ENCODE results near the gene NAGK. TPM values are rescaled to one million over a fixed set of nuclear protein-coding genes. Genes with fewer than 3 reads are reported as not detected.
"Not testable (repeated sequence)": the region's sequence is repeated elsewhere in the genome, so short reads cannot be mapped to it uniquely, and the experiment has no call there.

Gene NAGK
- polyA plus RNA-seq: 74.0 TPM
- long read RNA-seq, donor 1, transcript NAGK-222 (2 exons, 424 nt): minor isoform, 8 of 38 reads
- long read RNA-seq, donor 1, transcript NAGK-229 (10 exons, 1,801 nt): major isoform, 16 of 38 reads
- long read RNA-seq, donor 1, partial matches to known transcripts: 7 of 38 reads
- long read RNA-seq, donor 1, other reads (novel, unspliced or antisense): 0 of 38 reads
- long read RNA-seq, donor 2, transcript NAGK-211 (4 exons, 441 nt): minor isoform, 7 of 48 reads
- long read RNA-seq, donor 2, transcript NAGK-222 (2 exons, 424 nt): minor isoform, 12 of 48 reads
- long read RNA-seq, donor 2, transcript NAGK-229 (10 exons, 1,801 nt): major isoform, 17 of 48 reads
- long read RNA-seq, donor 2, transcript NAGK-219 (3 exons, 2,483 nt): minor isoform, 9 of 48 reads
- long read RNA-seq, donor 2, partial matches to known transcripts: 0 of 48 reads
- long read RNA-seq, donor 2, other reads (novel, unspliced or antisense): 0 of 48 reads
- long read RNA-seq, donor 3: 0 reads
- long read RNA-seq, donor 4, partial matches to known transcripts: 0 of 9 reads
- long read RNA-seq, donor 4, other reads (novel, unspliced or antisense): 0 of 9 reads
- long read RNA-seq, donor 5, transcript NAGK-229 (10 exons, 1,801 nt): major isoform, 13 of 29 reads
- long read RNA-seq, donor 5, transcript NAGK-219 (3 exons, 2,483 nt): minor isoform, 6 of 29 reads
- long read RNA-seq, donor 5, partial matches to known transcripts: 0 of 29 reads
- long read RNA-seq, donor 5, other reads (novel, unspliced or antisense): 0 of 29 reads
- long read RNA-seq, donor 6, transcript NAGK-211 (4 exons, 441 nt): minor isoform, 5 of 20 reads
- long read RNA-seq, donor 6, transcript NAGK-229 (10 exons, 1,801 nt): major isoform, 9 of 20 reads
- long read RNA-seq, donor 6, partial matches to known transcripts: 0 of 20 reads
- long read RNA-seq, donor 6, other reads (novel, unspliced or antisense): 0 of 20 reads
- long read RNA-seq, donor 7, transcript NAGK-229 (10 exons, 1,801 nt): major isoform, 9 of 25 reads
- long read RNA-seq, donor 7, transcript NAGK-222 (2 exons, 424 nt): minor isoform, 5 of 25 reads
- long read RNA-seq, donor 7, partial matches to known transcripts: 5 of 25 reads
- long read RNA-seq, donor 7, other reads (novel, unspliced or antisense): 0 of 25 reads
- long read RNA-seq, donor 8, full-length matches to known transcripts: 53 of 66 reads
- long read RNA-seq, donor 8, partial matches to known transcripts: 13 of 66 reads
- long read RNA-seq, donor 8, other reads (novel, unspliced or antisense): 0 of 66 reads
- long read RNA-seq, donor 9, transcript NAGK-222 (2 exons, 424 nt): major isoform, 11 of 54 reads
- long read RNA-seq, donor 9, transcript NAGK-219 (3 exons, 2,483 nt): minor isoform, 5 of 54 reads
- long read RNA-seq, donor 9, transcript NAGK-229 (10 exons, 1,801 nt): minor isoform, 9 of 54 reads
- long read RNA-seq, donor 9, transcript NAGK-211 (4 exons, 441 nt): minor isoform, 8 of 54 reads
- long read RNA-seq, donor 9, partial matches to known transcripts: 17 of 54 reads
- long read RNA-seq, donor 9, other reads (novel, unspliced or antisense): 0 of 54 reads
- long read RNA-seq, donor 10, transcript NAGK-229 (10 exons, 1,801 nt): major isoform, 16 of 51 reads
- long read RNA-seq, donor 10, transcript NAGK-211 (4 exons, 441 nt): minor isoform, 13 of 51 reads
- long read RNA-seq, donor 10, transcript NAGK-219 (3 exons, 2,483 nt): minor isoform, 5 of 51 reads
- long read RNA-seq, donor 10, transcript NAGK-222 (2 exons, 424 nt): minor isoform, 7 of 51 reads
- long read RNA-seq, donor 10, partial matches to known transcripts: 9 of 51 reads
- long read RNA-seq, donor 10, other reads (novel, unspliced or antisense): 0 of 51 reads
- long read RNA-seq, donor 11, transcript NAGK-222 (2 exons, 424 nt): minor isoform, 5 of 29 reads
- long read RNA-seq, donor 11, transcript NAGK-229 (10 exons, 1,801 nt): major isoform, 8 of 29 reads
- long read RNA-seq, donor 11, partial matches to known transcripts: 7 of 29 reads
- long read RNA-seq, donor 11, other reads (novel, unspliced or antisense): 0 of 29 reads

DNA sequence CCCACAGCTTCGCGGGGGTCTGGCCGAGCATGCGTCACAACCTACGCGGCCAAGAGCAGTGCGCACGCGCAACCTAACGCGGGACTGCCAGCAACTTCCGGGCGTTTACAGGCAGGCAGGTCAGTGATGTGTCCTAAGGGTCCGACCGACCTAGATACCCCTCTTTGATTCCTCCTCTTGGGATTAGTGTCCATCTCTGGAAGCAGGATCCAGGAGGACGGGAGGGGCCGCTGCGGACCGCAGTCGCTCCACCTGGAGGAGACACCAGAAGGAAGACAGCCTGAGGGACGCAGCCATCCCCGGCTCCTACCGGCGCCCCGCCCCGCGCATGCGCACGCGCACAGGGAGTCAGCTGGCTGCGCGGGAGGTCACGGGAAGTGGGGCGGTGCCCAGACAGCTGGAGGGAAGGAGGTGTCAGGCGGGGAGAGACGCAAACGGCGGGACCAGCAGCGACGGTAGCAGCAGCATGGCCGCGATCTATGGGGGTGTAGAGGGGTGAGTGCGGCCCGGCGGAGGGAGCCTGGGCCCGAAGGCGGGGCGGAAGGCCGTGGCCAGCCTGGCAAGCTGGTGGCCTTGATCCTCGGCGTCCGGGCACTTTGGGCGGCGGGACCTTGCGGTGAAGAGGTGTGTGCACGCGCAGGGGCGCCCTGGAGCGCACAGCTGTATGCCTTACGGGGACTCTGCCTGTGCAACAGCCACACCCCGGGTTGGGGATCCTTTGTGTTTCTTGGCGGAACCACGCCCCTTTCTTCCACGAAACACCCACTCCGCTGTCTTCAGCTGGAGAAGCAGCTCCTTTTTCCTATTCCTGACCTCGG is at the start of gene NAGK:
NAGK (plus strand) TSS at position 431 of the 818 bp plus-strand sequence; CDS start at position 467, 36 bp downstream.
- H3K9me3 ChIP-seq (ENCODE audit: control insufficient read depth, low read depth, low read length): no peaks in the 10 kb centered on the region
- H3K36me3 ChIP-seq (ENCODE audit: control insufficient read depth, insufficient read depth, low read length): peaks cover 32% of the 10 kb centered on the region
- H3K4me3 ChIP-seq (ENCODE audit: low read length): peak within 1 kb of the TSS; percentile 76
- peak; percentile 97 to 98 for DNase-seq
- WGBS (ENCODE audit: insufficient coverage, low lambda C conversion rate): no CpG with 5 or more reads among the region's 66 CpGs
- H3K27ac ChIP-seq (ENCODE audit: low read length): peak within 1 kb of the TSS; percentile 95
- no peaks in the 10 kb centered on the region for H3K27me3 ChIP-seq (ENCODE audit: control insufficient read depth, insufficient read depth, low read length)
- peaks cover 17% of the 10 kb centered on the region for H3K4me1 ChIP-seq (ENCODE audit: control insufficient read depth, insufficient read depth, low read length)

GRCh38 chr2:71019989-71020388 is 48.5 kb upstream of the NAGK start:
- WGBS (ENCODE audit: insufficient coverage, low lambda C conversion rate): 100% methylated on average over 5 of the region's 6 CpGs
- H3K4me3 ChIP-seq (ENCODE audit: low read length); H3K9me3 ChIP-seq (ENCODE audit: control insufficient read depth, low read depth, low read length); H3K27ac ChIP-seq (ENCODE audit: low read length); H3K4me1 ChIP-seq (ENCODE audit: control insufficient read depth, insufficient read depth, low read length); H3K27me3 ChIP-seq (ENCODE audit: control insufficient read depth, insufficient read depth, low read length); H3K36me3 ChIP-seq (ENCODE audit: control insufficient read depth, insufficient read depth, low read length); DNase-seq: not testable (repeated sequence)

GRCh38 chr2:71021394-71021793 is 47.1 kb upstream of the NAGK start:
- not testable (repeated sequence) for H3K4me3 ChIP-seq (ENCODE audit: low read length); H3K27me3 ChIP-seq (ENCODE audit: control insufficient read depth, insufficient read depth, low read length); DNase-seq; H3K27ac ChIP-seq (ENCODE audit: low read length); H3K4me1 ChIP-seq (ENCODE audit: control insufficient read depth, insufficient read depth, low read length); H3K9me3 ChIP-seq (ENCODE audit: control insufficient read depth, low read depth, low read length); H3K36me3 ChIP-seq (ENCODE audit: control insufficient read depth, insufficient read depth, low read length)
- WGBS (ENCODE audit: insufficient coverage, low lambda C conversion rate): no CpG with 5 or more reads among the region's 14 CpGs

- not testable (repeated sequence) for H3K4me1 ChIP-seq (ENCODE audit: control insufficient read depth, insufficient read depth, low read length); H3K36me3 ChIP-seq (ENCODE audit: control insufficient read depth, insufficient read depth, low read length); H3K27me3 ChIP-seq (ENCODE audit: control insufficient read depth, insufficient read depth, low read length); DNase-seq; H3K27ac ChIP-seq (ENCODE audit: low read length); H3K4me3 ChIP-seq (ENCODE audit: low read length); H3K9me3 ChIP-seq (ENCODE audit: control insufficient read depth, low read depth, low read length)
- WGBS (ENCODE audit: insufficient coverage, low lambda C conversion rate): no CpG with 5 or more reads among the region's 15 CpGs
Measured at GRCh38 chr2:71023553-71024243, 44.8 kb upstream of the NAGK start.

- not testable (repeated sequence) for H3K36me3 ChIP-seq (ENCODE audit: control insufficient read depth, insufficient read depth, low read length); H3K27me3 ChIP-seq (ENCODE audit: control insufficient read depth, insufficient read depth, low read length); H3K27ac ChIP-seq (ENCODE audit: low read length); H3K9me3 ChIP-seq (ENCODE audit: control insufficient read depth, low read depth, low read length); H3K4me3 ChIP-seq (ENCODE audit: low read length); DNase-seq; H3K4me1 ChIP-seq (ENCODE audit: control insufficient read depth, insufficient read depth, low read length)
- no CpG with 5 or more reads among the region's 8 CpGs for WGBS (ENCODE audit: insufficient coverage, low lambda C conversion rate)
Measured at GRCh38 chr2:71036296-71036695, 32.2 kb upstream of the NAGK start.

- H3K27ac ChIP-seq (ENCODE audit: low read length): no peak overlapping the region
- H3K27me3 ChIP-seq (ENCODE audit: control insufficient read depth, insufficient read depth, low read length): no peaks in the 10 kb centered on the region
- no peak for DNase-seq
- no peaks in the 10 kb centered on the region for H3K4me1 ChIP-seq (ENCODE audit: control insufficient read depth, insufficient read depth, low read length)
- WGBS (ENCODE audit: insufficient coverage, low lambda C conversion rate): 54% methylated on average over 2 of the region's 4 CpGs
- no peaks in the 10 kb centered on the region for H3K9me3 ChIP-seq (ENCODE audit: control insufficient read depth, low read depth, low read length)
- no peaks in the 10 kb centered on the region for H3K36me3 ChIP-seq (ENCODE audit: control insufficient read depth, insufficient read depth, low read length)
- H3K4me3 ChIP-seq (ENCODE audit: low read length): no peak overlapping the region
Measured at GRCh38 chr2:71042287-71042686, 26.2 kb upstream of the NAGK start.

DNA sequence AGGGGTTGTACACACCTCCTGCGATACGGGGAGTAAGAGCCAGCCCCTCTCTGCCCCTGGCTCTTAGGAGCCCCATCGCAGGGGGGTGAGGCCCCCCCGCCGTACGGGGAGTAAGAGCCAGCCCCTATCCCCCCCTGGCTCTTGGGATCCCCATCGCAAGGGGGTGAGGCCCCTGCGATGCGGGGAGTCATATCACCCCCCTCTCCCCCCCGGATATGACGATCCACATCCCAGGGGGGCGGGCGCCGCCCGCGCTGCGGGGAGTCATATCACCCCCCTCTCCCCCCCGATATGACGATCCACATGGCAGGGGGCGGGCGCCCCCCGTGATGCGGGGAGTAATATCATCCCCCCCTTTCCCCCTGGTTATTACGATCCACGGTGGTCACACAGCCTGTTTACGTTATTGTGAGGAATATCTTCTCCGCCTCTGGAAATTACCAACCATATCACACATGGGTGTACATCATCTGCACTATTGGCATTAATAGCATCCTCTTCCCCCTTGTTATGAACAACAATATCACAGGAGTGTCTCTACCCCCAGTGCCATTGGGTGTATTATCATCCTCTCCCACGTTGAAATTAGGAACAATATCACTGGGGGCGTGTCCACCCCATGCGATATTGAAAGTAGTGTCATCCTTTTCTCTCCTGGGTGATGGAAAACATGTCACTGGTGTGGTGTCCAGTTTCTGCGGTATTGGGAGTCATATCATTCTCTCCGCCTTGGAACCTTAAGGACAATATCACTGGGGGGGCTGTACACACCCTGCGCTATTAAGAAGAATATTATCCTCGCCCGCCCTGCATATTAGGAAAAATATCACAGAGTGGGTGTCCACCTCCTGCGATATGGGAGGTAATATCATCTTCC is 24.7 kb upstream of the NAGK start:
- Histone ChIP-seq H3K4me1 (ENCODE audit: control insufficient read depth, insufficient read depth, low read length) (no peaks in the 10 kb centered on the region), H3K4me3 (ENCODE audit: low read length) (no peak overlapping the region), H3K27me3 (ENCODE audit: control insufficient read depth, insufficient read depth, low read length) (no peaks in the 10 kb centered on the region), H3K9me3 (ENCODE audit: control insufficient read depth, low read depth, low read length) (no peaks in the 10 kb centered on the region), H3K36me3 (ENCODE audit: control insufficient read depth, insufficient read depth, low read length) (no peaks in the 10 kb centered on the region), H3K27ac (ENCODE audit: low read length) (no peak overlapping the region)
- WGBS (ENCODE audit: insufficient coverage, low lambda C conversion rate): no CpG with 5 or more reads among the region's 36 CpGs
- DNase-seq: no peak

DNA sequence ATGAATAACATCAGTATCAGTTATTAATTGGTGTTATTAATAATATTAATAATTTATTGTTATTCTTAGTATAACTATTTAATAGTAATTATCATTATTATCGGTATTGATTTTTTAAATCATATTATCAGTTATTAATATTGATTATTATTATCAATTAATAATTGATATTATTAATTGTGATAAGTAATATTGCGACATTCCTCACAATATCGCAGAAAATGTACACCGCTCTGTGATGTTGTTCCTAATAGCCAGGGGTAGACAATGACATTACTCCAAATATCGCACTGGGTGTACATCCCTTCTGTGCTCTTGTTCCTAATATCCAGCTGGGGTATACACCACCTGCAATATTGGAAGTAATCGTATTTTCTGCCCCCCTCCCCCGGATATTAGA is 23.3 kb upstream of the NAGK start:
- Histone ChIP-seq H3K4me3 (ENCODE audit: low read length) (no peak overlapping the region), H3K27me3 (ENCODE audit: control insufficient read depth, insufficient read depth, low read length) (no peaks in the 10 kb centered on the region), H3K27ac (ENCODE audit: low read length) (no peak overlapping the region), H3K4me1 (ENCODE audit: control insufficient read depth, insufficient read depth, low read length) (no peaks in the 10 kb centered on the region), H3K36me3 (ENCODE audit: control insufficient read depth, insufficient read depth, low read length) (no peaks in the 10 kb centered on the region), H3K9me3 (ENCODE audit: control insufficient read depth, low read depth, low read length) (no peaks in the 10 kb centered on the region)
- DNase-seq: no peak
- 99% methylated on average over 5 of the region's 7 CpGs for WGBS (ENCODE audit: insufficient coverage, low lambda C conversion rate)

Measured in large intestine (tissue), 12 donors.